H9 (cell line): Measurements from ENCODE around the gene BIRC3. TPM values are rescaled to one million over a fixed set of nuclear protein-coding genes. Genes with fewer than 3 reads are reported as not detected.

Experiments used
- DNase-seq: peaks from one replicate; pipeline ENCODE4 v3.0.0-alpha.2; 2017
- H2AFZ ChIP-seq: one replicate; pipeline ENCODE4 v1.6.1; 2013; ENCODE audit warnings: mild to moderate bottlenecking, low read length, control low read depth, moderate library complexity
- H2AK5ac ChIP-seq: 2 replicates; pipeline ENCODE4 v1.6.1; 2013; ENCODE audit warnings: low read length, control low read depth, mixed read lengths; ENCODE audit not compliant: insufficient read length
- H2BK120ac ChIP-seq: one replicate; pipeline ENCODE4 v1.6.1; 2013; ENCODE audit warnings: low read depth, mild to moderate bottlenecking, low read length, control low read depth, inconsistent platforms; ENCODE audit not compliant: poor library complexity, severe bottlenecking
- H2BK12ac ChIP-seq: 2 replicates; pipeline ENCODE4 v1.6.1; 2013; ENCODE audit warnings: low read length, control low read depth, mixed read lengths, low read depth; ENCODE audit not compliant: insufficient read length
- H2BK15ac ChIP-seq: 2 replicates; pipeline ENCODE4 v1.6.1; 2013; ENCODE audit warnings: low read depth, low read length, control low read depth
- H2BK20ac ChIP-seq: one replicate; pipeline ENCODE4 v1.6.1; 2013; ENCODE audit warnings: low read depth, mild to moderate bottlenecking, low read length, control low read depth, inconsistent platforms; ENCODE audit not compliant: poor library complexity, severe bottlenecking
- H2BK5ac ChIP-seq: 2 replicates; pipeline ENCODE4 v1.6.1; 2013; ENCODE audit warnings: low read length, control low read depth, mixed read lengths; ENCODE audit not compliant: insufficient read length
- H3K14ac ChIP-seq: 2 replicates; pipeline ENCODE4 v1.6.1; 2013; ENCODE audit warnings: low read length, control low read depth; ENCODE audit not compliant: insufficient read depth
- H3K18ac ChIP-seq: 2 replicates; pipeline ENCODE4 v1.6.1; 2013; ENCODE audit warnings: low read depth, mild to moderate bottlenecking, mixed read lengths, low read length, control low read depth; ENCODE audit not compliant: insufficient read length
- H3K23ac ChIP-seq: 2 replicates; pipeline ENCODE4 v1.6.1; 2013; ENCODE audit warnings: low read length, control low read depth, mixed read lengths, low read depth; ENCODE audit not compliant: insufficient read length
- H3K23me2 ChIP-seq: 2 replicates; pipeline ENCODE4 v1.6.1; 2013; ENCODE audit warnings: low read depth, mild to moderate bottlenecking, mixed read lengths, low read length, control low read depth; ENCODE audit not compliant: insufficient read length, poor library complexity, severe bottlenecking
- H3K27ac ChIP-seq: 2 replicates; pipeline ENCODE4 v1.5.1; 2013; ENCODE audit warnings: low read length, control low read depth, mixed read lengths, low read depth; ENCODE audit not compliant: insufficient read length
- H3K27me3 ChIP-seq: 2 replicates; pipeline ENCODE4 v1.6.1; 2013; ENCODE audit warnings: low read length, control low read depth, inconsistent platforms; ENCODE audit not compliant: insufficient read depth
- H3K4ac ChIP-seq: 2 replicates; pipeline ENCODE4 v1.6.1; 2013; ENCODE audit warnings: low read depth, mild to moderate bottlenecking, control low read depth, inconsistent platforms, low read length, moderate library complexity
- H3K4me1 ChIP-seq: 2 replicates; pipeline ENCODE4 v1.6.1; 2013; ENCODE audit warnings: low read length, control low read depth, inconsistent platforms; ENCODE audit not compliant: insufficient read depth
- H3K4me2 ChIP-seq: 2 replicates; pipeline ENCODE4 v1.6.1; 2013; ENCODE audit warnings: low read length, control low read depth, mixed read lengths; ENCODE audit not compliant: insufficient read length, insufficient read depth
- H3K56ac ChIP-seq: 2 replicates; pipeline ENCODE4 v1.6.1; 2013; ENCODE audit warnings: low read depth, mild to moderate bottlenecking, mixed read lengths, low read length, control low read depth; ENCODE audit not compliant: insufficient read length
- H3K79me1 ChIP-seq: 2 replicates; pipeline ENCODE4 v1.6.1; 2013; ENCODE audit warnings: low read depth, mild to moderate bottlenecking, moderate library complexity, low read length, control low read depth, inconsistent platforms; ENCODE audit not compliant: insufficient read depth, poor library complexity, severe bottlenecking
- H3K79me2 ChIP-seq: 2 replicates; pipeline ENCODE4 v1.6.1; 2013; ENCODE audit warnings: low read length, control low read depth, inconsistent platforms; ENCODE audit not compliant: insufficient read depth
- H3K9ac ChIP-seq: 2 replicates; pipeline ENCODE4 v1.6.1; 2013; ENCODE audit warnings: low read length, control low read depth, mixed read lengths; ENCODE audit not compliant: insufficient read length; ENCODE audit errors: extremely low read depth
- H3K9me3 ChIP-seq: one replicate; pipeline ENCODE4 v1.6.1; 2013; ENCODE audit warnings: low read depth, low read length, inconsistent platforms; ENCODE audit not compliant: control insufficient read depth
- H3T11ph ChIP-seq: one replicate; pipeline ENCODE4 v1.6.1; 2013; ENCODE audit warnings: mild to moderate bottlenecking, low read length, control low read depth, inconsistent platforms
- H4K20me1 ChIP-seq: one replicate; pipeline ENCODE4 v1.6.1; 2013; ENCODE audit not compliant: control insufficient read depth, insufficient read length, insufficient read depth
- H4K5ac ChIP-seq: 2 replicates; pipeline ENCODE4 v1.6.1; 2013; ENCODE audit warnings: low read depth, mild to moderate bottlenecking, mixed read lengths, low read length, control low read depth; ENCODE audit not compliant: insufficient read length
- H4K8ac ChIP-seq: replicated peaks from 2 replicates; pipeline ENCODE4 v1.6.1; 2013; ENCODE audit warnings: low read length, control low read depth, mixed read lengths, low read depth; ENCODE audit not compliant: insufficient read length
- H4K91ac ChIP-seq: 2 replicates; pipeline ENCODE4 v1.6.1; 2013; ENCODE audit warnings: low read depth, mild to moderate bottlenecking, moderate library complexity, mixed read lengths, low read length, control low read depth; ENCODE audit not compliant: insufficient read length
- H3K27ac Mint-ChIP-seq, 3 experiments: 2 replicates in 2 of 3; 3 replicates in 1 of 3; pipeline ENCODE4 v1.8.0; 2020 to 2021; ENCODE audit warnings: mixed read lengths in 3 of 3, mild to moderate bottlenecking in 1 of 3, moderate library complexity in 1 of 3
- H3K27me3 Mint-ChIP-seq: 2 replicates; pipeline ENCODE4 v1.8.0; 2021; ENCODE audit warnings: low read depth, mild to moderate bottlenecking, moderate library complexity, mixed read lengths
- H3K36me3 Mint-ChIP-seq, 3 experiments: 2 replicates in 2 of 3; 3 replicates in 1 of 3; pipeline ENCODE4 v1.8.0; 2020 to 2021; ENCODE audit warnings: low read depth in 3 of 3, mixed read lengths in 3 of 3; ENCODE audit not compliant: insufficient read depth in 1 of 3
- H3K4me1 Mint-ChIP-seq, 2 experiments: 2 replicates each; pipeline ENCODE4 v1.8.0; 2020; ENCODE audit warnings: mixed read lengths in 2 of 2
- H3K4me3 Mint-ChIP-seq, 2 experiments: 2 replicates in 1 of 2; 3 replicates in 1 of 2; pipeline ENCODE4 v1.8.0; 2020 to 2021; ENCODE audit warnings: mild to moderate bottlenecking in 2 of 2, mixed read lengths in 2 of 2, moderate library complexity in 1 of 2
- H3K9me3 Mint-ChIP-seq, 2 experiments: 2 replicates in 1 of 2; 3 replicates in 1 of 2; pipeline ENCODE4 v1.8.0; 2020; ENCODE audit warnings: mild to moderate bottlenecking in 2 of 2, mixed read lengths in 2 of 2, moderate library complexity in 1 of 2
- CTCF ChIP-seq: fragments of 200-600 bp; sonication (generic); conservative IDR thresholded peaks from 3 replicates; pipeline ENCODE4 v1.8.0; 2021; ENCODE audit warnings: antibody characterized with exemption, mild to moderate bottlenecking
- WGBS: extraction: QIAGEN DNeasy Blood & Tissue Kit; methylation state at CpG from one replicate; pipeline ENCODE4 v1.1.7; 2013; ENCODE audit warnings: missing lambda C conversion rate, low lambda C conversion rate, mixed read lengths; ENCODE audit not compliant: insufficient read length; ENCODE audit errors: extremely low coverage; 5-methylcytosine and 5-hydroxymethylcytosine counted together
- total RNA-seq: library from RNA; stranded (reverse); gene quantifications from 2 replicates; pipeline ENCODE4 v1.2.1, GENCODE V29; 2021

Gene BIRC3
- total RNA-seq, 1 experiment from 2014 or later: 0.04 TPM

GRCh38 chr11:102347462-102348370 lies 30.4 kb downstream of the BIRC3 start:
- Histone ChIP-seq H3K27me3 (no peaks in the 10 kb centered on the region), H3K4ac (no peak overlapping the region), H3K4me1 (no peaks in the 10 kb centered on the region), H3K14ac (peak overlapping the region; percentile 76; the same call in 1 of the 2 replicates), H2BK12ac (no peak overlapping the region), H4K91ac (no peak overlapping the region), H3K23ac (no peak overlapping the region), H3K79me1 (no peaks in the 10 kb centered on the region), H4K20me1 (no peaks in the 10 kb centered on the region), H4K5ac (no peak overlapping the region), H2AFZ (no peak overlapping the region), H3K23me2 (peaks cover 5% of the 10 kb centered on the region), H3T11ph (no peak overlapping the region), H2BK20ac (no peak overlapping the region), H2AK5ac (no peak overlapping the region), H3K79me2 (peaks cover 4% of the 10 kb centered on the region; the same call in 1 of the 2 replicates), H3K9ac (peak overlapping the region; percentile 85), H3K18ac (no peak overlapping the region), H3K4me2 (peak overlapping the region; percentile 81), H3K9me3 (no peaks in the 10 kb centered on the region), H2BK5ac (no peak overlapping the region), H2BK120ac (no peak overlapping the region), H3K27ac (no peak overlapping the region), H2BK15ac (no peak overlapping the region), H3K56ac (no peak overlapping the region), H4K8ac (no peak overlapping the region)
- peaks cover 13 to 16% of the 10 kb centered on the region in 2 experiments for H3K4me1 Mint-ChIP-seq
- no peaks in the 10 kb centered on the region for H3K27me3 Mint-ChIP-seq
- TF ChIP-seq CTCF: no peak
- no peak for DNase-seq
- peak overlapping the region; percentile 87 to 96 (median 94) for H3K27ac Mint-ChIP-seq
- peak overlapping the region; percentile 95 to 97 for H3K4me3 Mint-ChIP-seq
- no peaks in the 10 kb centered on the region for H3K9me3 Mint-ChIP-seq
- WGBS: no CpG with 5 or more reads among the region's 33 CpGs
- H3K36me3 Mint-ChIP-seq: peaks cover 4 to 23% (median 16%) of the 10 kb centered on the region in 3 experiments; a peak in 6 of 7 replicates
